Gastrocnemius medialis (tissue), 4 donors: ENCODE measurements around the gene PPP1R15B.

Experiments
- CTCF ChIP-seq, 5 experiments: fragments of 450-650 bp in 3 of 5; fragments of 200-600 bp in 2 of 5; sonication (generic) in 2 of 5; IDR thresholded peaks in 4 of 5; conservative IDR thresholded peaks in 1 of 5; 1 replicate in 4 of 5; 2 replicates in 1 of 5; pipeline ENCODE4 v1.5.1; 2016 to 2019; ENCODE audit warnings: antibody characterized with exemption in 5 of 5, mild to moderate bottlenecking in 3 of 5, moderate library complexity in 3 of 5
- POLR2A ChIP-seq, 2 donors: fragments of 450-650 bp; IDR thresholded peaks; one replicate each; pipeline ENCODE4 v1.6.1; 2017; ENCODE audit warnings: antibody characterized with exemption in 2 of 2, mild to moderate bottlenecking in 2 of 2, moderate library complexity in 2 of 2

- TF ChIP-seq CTCF (IDR thresholded peaks at IDR 0.05 in 4 of 5, conservative IDR thresholded peaks at IDR 0.05 in 1 of 5) (no peak), POLR2A (IDR thresholded peaks at IDR 0.05) (peak; percentile 95 to 98)
Measured at GRCh38 chr1:204411451-204412204, at the start of gene PPP1R15B.
